SK-N-SH (cell line): ENCODE data around the gene NSF. TPM values are rescaled to one million over a fixed set of nuclear protein-coding genes. Genes with fewer than 3 reads are reported as not detected.

ENCODE experiments used
- CTCF ChIA-PET: fragments of 300-600, 350-600 bp; formaldehyde crosslinking; extraction: SDS; loops from one replicate; lab custom pipeline; 2021; lab: Yijun Ruan, JAX
- POLR2A ChIA-PET: fragments of 350-600 bp; sonication (Branson Sonifier 250); formaldehyde crosslinking; extraction: SDS; loops from one replicate; lab custom pipeline; 2020; ENCODE audit warnings: antibody characterized with exemption, inconsistent platforms; lab: Yijun Ruan, JAX
- DNase-seq: peaks from one replicate; pipeline ENCODE4 v3.0.0; 2012
- H2AFZ ChIP-seq: fragments of 200-600 bp; sonication (generic); 2 replicates; pipeline ENCODE4 v1.8.1; 2016; ENCODE audit warnings: antibody characterized with exemption, mild to moderate bottlenecking, low read depth
- H3F3A ChIP-seq: fragments of 200-600 bp; sonication (generic); replicated peaks from 2 replicates; pipeline ENCODE3; 2016; ENCODE audit warnings: antibody characterized with exemption, mild to moderate bottlenecking; ENCODE audit not compliant: insufficient read depth
- H3K27ac ChIP-seq, 2 experiments: fragments of 200-500 bp in 1 of 2; fragments of 200-600 bp in 1 of 2; sonication (Bioruptor generic) in 1 of 2; sonication (generic), shearing (Covaris generic) in 1 of 2; 2 replicates each; pipeline versions ENCODE4 v1.5.1 to v1.6.1; 2014 to 2016; ENCODE audit warnings: low read depth in 2 of 2, inconsistent platforms in 1 of 2, low read length in 1 of 2, mild to moderate bottlenecking in 1 of 2, mixed read lengths in 1 of 2
- H3K27me3 ChIP-seq: fragments of 200-600 bp; sonication (generic), shearing (Covaris generic); 2 replicates; pipeline ENCODE4 v1.6.1; 2016; ENCODE audit warnings: mixed run types; ENCODE audit not compliant: insufficient read depth
- H3K36me3 ChIP-seq, 2 experiments: fragments of 200-500 bp in 1 of 2; fragments of 200-600 bp in 1 of 2; sonication (Bioruptor generic) in 1 of 2; sonication (generic) in 1 of 2; replicated peaks in 1 of 2; 2 replicates each; pipeline versions ENCODE3 to v1.5.1; 2014 to 2016; ENCODE audit warnings: low read length in 1 of 2, mild to moderate bottlenecking in 1 of 2; ENCODE audit not compliant: insufficient read depth in 2 of 2, control insufficient read depth in 1 of 2
- H3K4me1 ChIP-seq, 2 experiments: fragments of 200-500 bp in 1 of 2; fragments of 200-600 bp in 1 of 2; sonication (Bioruptor generic) in 1 of 2; sonication (generic), shearing (Covaris generic) in 1 of 2; 2 replicates each; pipeline versions ENCODE4 v1.5.1 to v1.6.1; 2014 to 2016; ENCODE audit warnings: low read depth in 1 of 2, low read length in 1 of 2, mixed run types in 1 of 2; ENCODE audit not compliant: insufficient read depth in 2 of 2, control insufficient read depth in 1 of 2
- H3K4me2 ChIP-seq: fragments of 200-600 bp; sonication (generic), shearing (Covaris generic); 2 replicates; pipeline ENCODE4 v1.6.1; 2017; ENCODE audit warnings: mixed run types
- H3K4me3 ChIP-seq, 2 experiments: fragments of 200-500 bp in 1 of 2; fragments of 200-600 bp in 1 of 2; sonication (Bioruptor generic) in 1 of 2; sonication (generic), shearing (Covaris generic) in 1 of 2; 2 replicates each; pipeline versions ENCODE4 v1.5.1 to v1.8.1; 2014 to 2016; ENCODE audit warnings: low read depth in 2 of 2, inconsistent platforms in 1 of 2, low read length in 1 of 2, mild to moderate bottlenecking in 1 of 2, mixed read lengths in 1 of 2, moderate library complexity in 1 of 2
- H3K79me2 ChIP-seq: fragments of 200-600 bp; sonication (generic); 2 replicates; pipeline ENCODE4 v1.8.1; 2017; ENCODE audit warnings: mild to moderate bottlenecking; ENCODE audit not compliant: insufficient read depth
- H3K9ac ChIP-seq: fragments of 200-600 bp; sonication (generic); 2 replicates; pipeline ENCODE4 v1.6.1; 2017; ENCODE audit warnings: mixed run types
- H3K9me2 ChIP-seq: fragments of 200-600 bp; sonication (generic); 2 replicates; pipeline ENCODE4 v1.6.1; 2017; ENCODE audit warnings: mixed run types
- H3K9me3 ChIP-seq: fragments of 200-600 bp; sonication (generic); 2 replicates; pipeline ENCODE4 v1.6.1; 2017; ENCODE audit warnings: mixed run types, mild to moderate bottlenecking, moderate library complexity
- H4K20me1 ChIP-seq: fragments of 200-600 bp; sonication (generic); 2 replicates; pipeline ENCODE4 v1.6.1; 2017; ENCODE audit warnings: mild to moderate bottlenecking, mixed run types; ENCODE audit not compliant: insufficient read depth
- CTCF ChIP-seq: fragments of 200-600 bp; sonication (generic); IDR thresholded peaks from 2 replicates; pipeline ENCODE4 v1.6.1; 2017; ENCODE audit warnings: antibody characterized with exemption, mild to moderate bottlenecking, moderate library complexity
- EZH2phosphoT487 ChIP-seq: fragments of 200-600 bp; sonication (generic); IDR thresholded peaks from 2 replicates; pipeline ENCODE4 v1.6.1; 2017; ENCODE audit warnings: low read depth, mixed run types, mild to moderate bottlenecking, antibody characterized with exemption, moderate library complexity, borderline replicate concordance
- FOSL2 ChIP-seq: IDR thresholded peaks from 2 replicates; pipeline ENCODE4 v1.4.0; 2012; ENCODE audit warnings: low read depth, mild to moderate bottlenecking, moderate library complexity, borderline replicate concordance
- FOXJ3 ChIP-seq: sonication (generic); formaldehyde crosslinking; IDR thresholded peaks from 2 replicates; pipeline ENCODE4 v1.5.1; 2020; ENCODE audit warnings: mild to moderate bottlenecking, missing genetic modification reagents
- FOXM1 ChIP-seq: IDR thresholded peaks from 2 replicates; pipeline ENCODE4 v1.4.0; 2012; ENCODE audit warnings: low read depth, mild to moderate bottlenecking
- GATA2 ChIP-seq: sonication (generic); formaldehyde crosslinking; IDR thresholded peaks from 2 replicates; pipeline ENCODE4 v1.5.0; 2020; ENCODE audit warnings: mild to moderate bottlenecking, missing genetic modification reagents
- JUND ChIP-seq: IDR thresholded peaks from 2 replicates; pipeline ENCODE4 v1.4.0; 2012
- MEF2A ChIP-seq: IDR thresholded peaks from 2 replicates; pipeline ENCODE4 v1.4.0; 2012; ENCODE audit warnings: low read depth, borderline replicate concordance
- NRF1 ChIP-seq: IDR thresholded peaks from 2 replicates; pipeline ENCODE4 v1.6.1; 2012; ENCODE audit warnings: low read depth, mild to moderate bottlenecking, low read length
- POLR2AphosphoS5 ChIP-seq: IDR thresholded peaks from 2 replicates; pipeline ENCODE4 v1.6.1; 2012; ENCODE audit warnings: low read depth, low read length
- RFX5 ChIP-seq: IDR thresholded peaks from 2 replicates; pipeline ENCODE4 v1.6.1; 2012; ENCODE audit warnings: mild to moderate bottlenecking, improper control_type of control experiment, low read length
- SIN3A ChIP-seq: IDR thresholded peaks from 2 replicates; pipeline ENCODE4 v1.6.1; 2012; ENCODE audit warnings: low read depth, mild to moderate bottlenecking, low read length, moderate library complexity, borderline replicate concordance
- SMC3 ChIP-seq: IDR thresholded peaks from 2 replicates; pipeline ENCODE4 v1.6.1; 2012; ENCODE audit warnings: low read depth, low read length, improper control_type of control experiment
- TCF12 ChIP-seq: IDR thresholded peaks from 2 replicates; pipeline ENCODE4 v1.4.0; 2012
- YY1 ChIP-seq: IDR thresholded peaks from 2 replicates; pipeline ENCODE4 v1.4.0; 2012; ENCODE audit warnings: low read depth, mild to moderate bottlenecking
- ZBTB33 ChIP-seq: IDR thresholded peaks from 2 replicates; pipeline ENCODE4 v1.4.0; 2012; ENCODE audit warnings: low read depth, borderline replicate concordance
- WGBS: methylation state at CpG from one replicate; pipeline ENCODE4 v1.1.6; 2017; ENCODE audit warnings: low lambda C conversion rate; 5-methylcytosine and 5-hydroxymethylcytosine counted together
- polyA plus RNA-seq, 3 experiments: library from polyadenylated mRNA; depleted of rRNA; stranded (reverse); fragments of >200 nt; gene quantifications; 2 replicates each; pipeline ENCODE4 v1.2.3, GENCODE V29; 2012
- TF ChIP-seq, protein P1 (sequence below): IDR thresholded peaks from 2 replicates; pipeline ENCODE4 v1.4.0; 2012; ENCODE audit warnings: low read depth
- TF ChIP-seq, protein P2 (sequence below): IDR thresholded peaks from 2 replicates; pipeline ENCODE4 v1.4.0; 2012; ENCODE audit warnings: low read depth, borderline replicate concordance
- TF ChIP-seq, protein P3 (sequence below): fragments of 150-350 bp; IDR thresholded peaks from 2 replicates; pipeline ENCODE4 v1.6.1; 2016; ENCODE audit warnings: mild to moderate bottlenecking, low read depth, low read length
- TF ChIP-seq, protein P4 (sequence below): IDR thresholded peaks from 2 replicates; pipeline ENCODE4 v1.6.1; 2012; ENCODE audit warnings: mild to moderate bottlenecking, low read depth, low read length, moderate library complexity

Gene NSF
- polyA plus RNA-seq, 1 of the 3 experiments (the other 2 are of a cell fraction) = 31.4 TPM

GRCh38 chr17:46737326-46737725 is 146.9 kb downstream of the NSF start:
- Histone ChIP-seq H4K20me1 (no peaks in the 10 kb centered on the region), H3K9me3 (no peaks in the 10 kb centered on the region), H3K4me1 (peaks cover 19 to 45% of the 10 kb centered on the region in 2 experiments), H3K27me3 (no peaks in the 10 kb centered on the region), H3K4me3 (no peak overlapping the region), H3K4me2 (no peak overlapping the region), H3F3A (peaks cover 36% of the 10 kb centered on the region), H3K36me3 (no peaks in the 10 kb centered on the region), H3K9ac (no peak overlapping the region), H3K27ac (no peak overlapping the region), H3K79me2 (no peaks in the 10 kb centered on the region), H2AFZ (no peak overlapping the region), H3K9me2 (no peaks in the 10 kb centered on the region)
- no peak for TF ChIP-seq CTCF
- no peak for TF ChIP-seq POLR2AphosphoS5
- TF ChIP-seq FOXJ3 (CRISPR knock-in tag) = no peak
- TF ChIP-seq GATA2 (CRISPR knock-in tag) = no peak
- no peak for TF ChIP-seq TCF12
- TF ChIP-seq JUND = no peak
- no peak for TF ChIP-seq YY1
- no peak for TF ChIP-seq FOSL2
- no peak for TF ChIP-seq NRF1
- TF ChIP-seq EZH2phosphoT487 = no peak
- no peak for TF ChIP-seq RFX5
- TF ChIP-seq, protein P1, sequence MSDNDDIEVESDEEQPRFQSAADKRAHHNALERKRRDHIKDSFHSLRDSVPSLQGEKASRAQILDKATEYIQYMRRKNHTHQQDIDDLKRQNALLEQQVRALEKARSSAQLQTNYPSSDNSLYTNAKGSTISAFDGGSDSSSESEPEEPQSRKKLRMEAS = no peak
- no peak for TF ChIP-seq MEF2A
- TF ChIP-seq FOXM1 = no peak
- TF ChIP-seq, protein P2, sequence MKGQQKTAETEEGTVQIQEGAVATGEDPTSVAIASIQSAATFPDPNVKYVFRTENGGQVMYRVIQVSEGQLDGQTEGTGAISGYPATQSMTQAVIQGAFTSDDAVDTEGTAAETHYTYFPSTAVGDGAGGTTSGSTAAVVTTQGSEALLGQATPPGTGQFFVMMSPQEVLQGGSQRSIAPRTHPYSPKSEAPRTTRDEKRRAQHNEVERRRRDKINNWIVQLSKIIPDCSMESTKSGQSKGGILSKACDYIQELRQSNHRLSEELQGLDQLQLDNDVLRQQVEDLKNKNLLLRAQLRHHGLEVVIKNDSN = no peak
- TF ChIP-seq, protein P3, sequence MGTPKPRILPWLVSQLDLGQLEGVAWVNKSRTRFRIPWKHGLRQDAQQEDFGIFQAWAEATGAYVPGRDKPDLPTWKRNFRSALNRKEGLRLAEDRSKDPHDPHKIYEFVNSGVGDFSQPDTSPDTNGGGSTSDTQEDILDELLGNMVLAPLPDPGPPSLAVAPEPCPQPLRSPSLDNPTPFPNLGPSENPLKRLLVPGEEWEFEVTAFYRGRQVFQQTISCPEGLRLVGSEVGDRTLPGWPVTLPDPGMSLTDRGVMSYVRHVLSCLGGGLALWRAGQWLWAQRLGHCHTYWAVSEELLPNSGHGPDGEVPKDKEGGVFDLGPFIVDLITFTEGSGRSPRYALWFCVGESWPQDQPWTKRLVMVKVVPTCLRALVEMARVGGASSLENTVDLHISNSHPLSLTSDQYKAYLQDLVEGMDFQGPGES = no peak
- no peak for TF ChIP-seq SMC3
- no peak for TF ChIP-seq SIN3A
- no peak for TF ChIP-seq ZBTB33
- TF ChIP-seq, protein P4, sequence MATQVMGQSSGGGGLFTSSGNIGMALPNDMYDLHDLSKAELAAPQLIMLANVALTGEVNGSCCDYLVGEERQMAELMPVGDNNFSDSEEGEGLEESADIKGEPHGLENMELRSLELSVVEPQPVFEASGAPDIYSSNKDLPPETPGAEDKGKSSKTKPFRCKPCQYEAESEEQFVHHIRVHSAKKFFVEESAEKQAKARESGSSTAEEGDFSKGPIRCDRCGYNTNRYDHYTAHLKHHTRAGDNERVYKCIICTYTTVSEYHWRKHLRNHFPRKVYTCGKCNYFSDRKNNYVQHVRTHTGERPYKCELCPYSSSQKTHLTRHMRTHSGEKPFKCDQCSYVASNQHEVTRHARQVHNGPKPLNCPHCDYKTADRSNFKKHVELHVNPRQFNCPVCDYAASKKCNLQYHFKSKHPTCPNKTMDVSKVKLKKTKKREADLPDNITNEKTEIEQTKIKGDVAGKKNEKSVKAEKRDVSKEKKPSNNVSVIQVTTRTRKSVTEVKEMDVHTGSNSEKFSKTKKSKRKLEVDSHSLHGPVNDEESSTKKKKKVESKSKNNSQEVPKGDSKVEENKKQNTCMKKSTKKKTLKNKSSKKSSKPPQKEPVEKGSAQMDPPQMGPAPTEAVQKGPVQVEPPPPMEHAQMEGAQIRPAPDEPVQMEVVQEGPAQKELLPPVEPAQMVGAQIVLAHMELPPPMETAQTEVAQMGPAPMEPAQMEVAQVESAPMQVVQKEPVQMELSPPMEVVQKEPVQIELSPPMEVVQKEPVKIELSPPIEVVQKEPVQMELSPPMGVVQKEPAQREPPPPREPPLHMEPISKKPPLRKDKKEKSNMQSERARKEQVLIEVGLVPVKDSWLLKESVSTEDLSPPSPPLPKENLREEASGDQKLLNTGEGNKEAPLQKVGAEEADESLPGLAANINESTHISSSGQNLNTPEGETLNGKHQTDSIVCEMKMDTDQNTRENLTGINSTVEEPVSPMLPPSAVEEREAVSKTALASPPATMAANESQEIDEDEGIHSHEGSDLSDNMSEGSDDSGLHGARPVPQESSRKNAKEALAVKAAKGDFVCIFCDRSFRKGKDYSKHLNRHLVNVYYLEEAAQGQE = no peak
- ChIA-PET CTCF (interaction anchor here (1.2 to 1.5 kb wide), 2 partner anchors 11 to 98 kb away, joined by 4 to 6 read pairs; no protein-coding TSS in a partner anchor), POLR2A (no interaction called here)
- WGBS = 92% methylated on average over 4 of the region's 4 CpGs
- DNase-seq = no peak
